Kidney (tissue), 14 donors: ENCODE measurements around the gene ADRA2A. TPM values are rescaled to one million over a fixed set of nuclear protein-coding genes. Genes with fewer than 3 reads are reported as not detected.
A peak's percentile ranks its signal among the peaks of the same experiment; 100 is the strongest.

Experiments
- DNase-seq, 5 donors: peaks; one replicate each; pipeline ENCODE4 v3.0.0-alpha.2; 2013 to 2020
- FAIRE-seq: peaks from 2 replicates; lab custom pipeline; 2012; peaks lifted over from hg19 to GRCh38; lab: Jason Lieb, UNC
- H3K27ac ChIP-seq, 2 donors: one replicate each; pipeline ENCODE4 v1.7.0; 2013; ENCODE audit warnings: low read depth in 2 of 2, low read length in 2 of 2, inconsistent platforms in 1 of 2
- H3K27me3 ChIP-seq: one replicate; pipeline ENCODE4 v1.7.1; 2013; ENCODE audit warnings: low read length, inconsistent platforms; ENCODE audit not compliant: control insufficient read depth, insufficient read depth
- H3K36me3 ChIP-seq, 3 donors: one replicate each; pipeline versions ENCODE4 v1.7.0 to v1.7.1; 2013; ENCODE audit warnings: low read length in 3 of 3, control low read depth in 1 of 3, inconsistent platforms in 1 of 3; ENCODE audit not compliant: insufficient read depth in 3 of 3, control insufficient read depth in 2 of 3
- H3K4me1 ChIP-seq, 3 donors: one replicate each; pipeline versions ENCODE4 v1.7.0 to v1.7.1; 2013; ENCODE audit warnings: low read length in 3 of 3, inconsistent platforms in 1 of 3, low read depth in 1 of 3; ENCODE audit not compliant: control insufficient read depth in 2 of 3, insufficient read depth in 2 of 3
- H3K4me3 ChIP-seq, 3 donors: one replicate each; pipeline versions ENCODE4 v1.7.0 to v1.8.1; 2013; ENCODE audit warnings: low read length in 3 of 3, control low read depth in 1 of 3, inconsistent platforms in 1 of 3
- H3K9ac ChIP-seq, 3 donors: one replicate each; pipeline versions ENCODE4 v1.7.0 to v1.7.1; 2013; ENCODE audit warnings: low read length in 3 of 3, control low read depth in 1 of 3, inconsistent platforms in 1 of 3
- H3K9me3 ChIP-seq, 3 donors: one replicate each; pipeline versions ENCODE4 v1.7.0 to v1.7.1; 2013; ENCODE audit warnings: low read length in 3 of 3, control low read depth in 1 of 3, inconsistent platforms in 1 of 3; ENCODE audit not compliant: control insufficient read depth in 2 of 3, insufficient read depth in 1 of 3
- intact Hi-C: fragments of 100-400 bp; cut with DNase I; formaldehyde crosslinking; loops from one replicate; pipeline ENCODE4 v1.11.1; 2022
- polyA plus RNA-seq: library from polyadenylated mRNA; stranded (reverse); fragments of 350-450 nt; fragmentation: Illumina TruSeq; extraction: RNeasy Lipid Tissue Mini Kit (QIAGEN cat#74804); gene quantifications from one replicate; pipeline ENCODE4 v1.2.3, GENCODE V29; 2014; ENCODE audit warnings: low read depth, low replicate concordance; ENCODE audit not compliant: insufficient read depth
- total RNA-seq: library from RNA; stranded (reverse); fragmentation: NEBNext Ultra II Directional; extraction: Animal tissue kit (Norgen Biotek cat#: 25700); gene quantifications from one replicate; pipeline ENCODE4 v1.2.1, GENCODE V29; 2021
- TF ChIP-seq, protein P1 (sequence below): IDR thresholded peaks from 3 replicates; pipeline ENCODE4 v1.5.1; 2012; ENCODE audit warnings: mild to moderate bottlenecking, moderate library complexity, borderline replicate concordance; ENCODE audit not compliant: insufficient read depth; ENCODE audit errors: extremely low read depth
- donor health status: control.
- donor health status: control.
- donor health status: control.
- donor health status: control.
- donor health status: control.
- donor health status: DM: yes; HTN: yes; CAD: no.
- donor health status: Normal renal cell carcinoma (clear cell type).

Gene ADRA2A
- total and polyA plus RNA-seq, 2 donors from 2014 or later, result 1.2 to 7.8 TPM

GRCh38 chr10:111107846-111108245, 31.0 kb downstream of the ADRA2A start:
- no peaks in the 10 kb centered on the region for H3K27me3 ChIP-seq
- no peak for FAIRE-seq
- TF ChIP-seq, protein P1, sequence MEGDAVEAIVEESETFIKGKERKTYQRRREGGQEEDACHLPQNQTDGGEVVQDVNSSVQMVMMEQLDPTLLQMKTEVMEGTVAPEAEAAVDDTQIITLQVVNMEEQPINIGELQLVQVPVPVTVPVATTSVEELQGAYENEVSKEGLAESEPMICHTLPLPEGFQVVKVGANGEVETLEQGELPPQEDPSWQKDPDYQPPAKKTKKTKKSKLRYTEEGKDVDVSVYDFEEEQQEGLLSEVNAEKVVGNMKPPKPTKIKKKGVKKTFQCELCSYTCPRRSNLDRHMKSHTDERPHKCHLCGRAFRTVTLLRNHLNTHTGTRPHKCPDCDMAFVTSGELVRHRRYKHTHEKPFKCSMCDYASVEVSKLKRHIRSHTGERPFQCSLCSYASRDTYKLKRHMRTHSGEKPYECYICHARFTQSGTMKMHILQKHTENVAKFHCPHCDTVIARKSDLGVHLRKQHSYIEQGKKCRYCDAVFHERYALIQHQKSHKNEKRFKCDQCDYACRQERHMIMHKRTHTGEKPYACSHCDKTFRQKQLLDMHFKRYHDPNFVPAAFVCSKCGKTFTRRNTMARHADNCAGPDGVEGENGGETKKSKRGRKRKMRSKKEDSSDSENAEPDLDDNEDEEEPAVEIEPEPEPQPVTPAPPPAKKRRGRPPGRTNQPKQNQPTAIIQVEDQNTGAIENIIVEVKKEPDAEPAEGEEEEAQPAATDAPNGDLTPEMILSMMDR, result no peak
- no peak overlapping the region for H3K27ac ChIP-seq
- no peaks in the 10 kb centered on the region for H3K9me3 ChIP-seq
- H3K9ac ChIP-seq, result no peak overlapping the region
- H3K36me3 ChIP-seq, result no peaks in the 10 kb centered on the region
- no peak overlapping the region for H3K4me3 ChIP-seq
- no peaks in the 10 kb centered on the region for H3K4me1 ChIP-seq
- no peak for DNase-seq
- intact Hi-C loops, result no loop called here

DNA sequence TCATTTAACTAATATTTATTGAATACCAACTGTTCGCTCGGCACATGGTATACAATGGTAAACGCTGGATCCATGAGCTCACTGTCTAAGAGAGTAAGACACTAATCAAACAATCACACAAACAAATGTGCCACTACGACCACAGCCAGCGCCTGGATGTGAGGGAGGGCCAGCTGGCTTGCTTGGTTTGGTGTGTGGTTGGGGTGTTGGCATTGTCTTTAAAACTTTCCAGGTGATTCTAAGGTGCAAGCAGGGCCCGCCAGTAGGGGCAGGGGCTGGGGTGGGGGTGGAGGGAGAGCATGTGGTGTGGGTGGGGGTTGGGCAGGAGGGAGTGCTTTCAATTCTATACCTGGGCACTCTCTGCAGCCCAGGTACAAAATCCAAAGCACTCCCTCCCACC, 31.6 kb downstream of the ADRA2A start:
- DNase-seq, result no peak
- H3K4me1 ChIP-seq, result no peaks in the 10 kb centered on the region
- no peaks in the 10 kb centered on the region for H3K36me3 ChIP-seq
- no peak for FAIRE-seq
- no peak overlapping the region for H3K4me3 ChIP-seq
- no peaks in the 10 kb centered on the region for H3K9me3 ChIP-seq
- H3K9ac ChIP-seq, result no peak overlapping the region
- H3K27ac ChIP-seq, result no peak overlapping the region
- intact Hi-C loops, result no loop called here
- TF ChIP-seq, protein P1, result no peak
- H3K27me3 ChIP-seq, result no peaks in the 10 kb centered on the region

- Histone ChIP-seq H3K27ac (no peak overlapping the region), H3K36me3 (no peaks in the 10 kb centered on the region), H3K9me3 (no peaks in the 10 kb centered on the region), H3K27me3 (no peaks in the 10 kb centered on the region), H3K4me3 (no peak overlapping the region), H3K4me1 (no peaks in the 10 kb centered on the region), H3K9ac (no peak overlapping the region)
- DNase-seq, result peak in 2 of 5 donors; percentile 9 to 40
- no peak for FAIRE-seq
- TF ChIP-seq, protein P1, result no peak
- intact Hi-C loops, result no loop called here
These were observed 32.8 kb downstream of the ADRA2A start for GRCh38 chr10:111109501-111110242.
